Naive thymus-derived CD4-positive, alpha-beta T cell (primary cell): ENCODE measurements around the gene CBX7. TPM values are rescaled to one million over a fixed set of nuclear protein-coding genes. Genes with fewer than 3 reads are reported as not detected.

Experiments
- ATAC-seq: fragments of 150-1000 bp; cut with Tn5 transposase; 2 replicates; pipeline ENCODE4 v1.10.0; 2021; ENCODE audit warnings: mild to moderate bottlenecking, moderate library complexity
- CTCF ChIA-PET: fragments of 350-600 bp; sonication (Branson Sonifier 250); formaldehyde crosslinking; loops from one replicate; lab custom pipeline; 2021; ENCODE audit warnings: antibody characterized with exemption; lab: Charles Lee
- POLR2A ChIA-PET: fragments of 350-600 bp; sonication (Branson Sonifier 250); formaldehyde crosslinking; loops from one replicate; lab custom pipeline; 2021; ENCODE audit warnings: antibody characterized with exemption, inconsistent platforms; lab: Charles Lee
- DNase-seq, 9 donors: peaks; one replicate each; pipeline versions ENCODE4 v3.0.0 to v3.0.0-alpha.2; 2020 to 2022; ENCODE audit warnings: mixed read lengths in 1 of 9
- H3K27ac ChIP-seq: one replicate; pipeline ENCODE4 v1.7.0; 2013; ENCODE audit warnings: mild to moderate bottlenecking, low read depth, low read length, moderate library complexity
- H3K27me3 ChIP-seq, 2 donors: one replicate each; pipeline ENCODE4 v1.7.0; 2013; ENCODE audit warnings: low read length in 2 of 2, mild to moderate bottlenecking in 2 of 2, moderate library complexity in 2 of 2; ENCODE audit not compliant: control insufficient read depth in 2 of 2, insufficient read depth in 2 of 2
- H3K36me3 ChIP-seq, 3 experiments: 1 replicate in 2 of 3; 2 replicates in 1 of 3; pipeline ENCODE4 v1.7.0; 2013; ENCODE audit warnings: low read length in 3 of 3, mild to moderate bottlenecking in 3 of 3, moderate library complexity in 1 of 3; ENCODE audit not compliant: insufficient read depth in 3 of 3, control insufficient read depth in 2 of 3
- H3K4me1 ChIP-seq, 2 donors: one replicate each; pipeline ENCODE4 v1.7.0; 2013; ENCODE audit warnings: low read length in 2 of 2, mild to moderate bottlenecking in 2 of 2, moderate library complexity in 1 of 2; ENCODE audit not compliant: control insufficient read depth in 2 of 2, insufficient read depth in 2 of 2
- H3K4me3 ChIP-seq: 2 replicates; pipeline ENCODE4 v1.7.0; 2013; ENCODE audit warnings: mild to moderate bottlenecking, low read length
- H3K9me3 ChIP-seq, 3 experiments: 1 replicate in 2 of 3; 2 replicates in 1 of 3; pipeline ENCODE4 v1.7.0; 2013; ENCODE audit warnings: low read length in 3 of 3; ENCODE audit not compliant: control insufficient read depth in 2 of 3
- H3K27ac Mint-ChIP-seq, 9 donors: one replicate each; pipeline ENCODE4 v1.8.0; 2020 to 2022; ENCODE audit warnings: mixed read lengths in 9 of 9, mild to moderate bottlenecking in 8 of 9, moderate library complexity in 5 of 9, inconsistent platforms in 2 of 9
- H3K27me3 Mint-ChIP-seq, 5 donors: one replicate each; pipeline ENCODE4 v1.8.0; 2021 to 2022; ENCODE audit warnings: mixed read lengths in 5 of 5, mild to moderate bottlenecking in 1 of 5
- H3K36me3 Mint-ChIP-seq, 5 donors: one replicate each; pipeline ENCODE4 v1.8.0; 2020 to 2022; ENCODE audit warnings: mixed read lengths in 5 of 5, mild to moderate bottlenecking in 3 of 5, inconsistent platforms in 1 of 5
- H3K4me1 Mint-ChIP-seq, 7 donors: one replicate each; pipeline ENCODE4 v1.8.0; 2020 to 2022; ENCODE audit warnings: mixed read lengths in 7 of 7, mild to moderate bottlenecking in 3 of 7, inconsistent platforms in 1 of 7
- H3K4me3 Mint-ChIP-seq, 10 donors: one replicate each; pipeline ENCODE4 v1.8.0; 2020 to 2022; ENCODE audit warnings: mild to moderate bottlenecking in 10 of 10, mixed read lengths in 10 of 10, moderate library complexity in 6 of 10, inconsistent platforms in 2 of 10
- H3K9me3 Mint-ChIP-seq, 11 donors: one replicate each; pipeline ENCODE4 v1.8.0; 2020 to 2022; ENCODE audit warnings: mixed read lengths in 11 of 11, mild to moderate bottlenecking in 4 of 11, inconsistent platforms in 1 of 11, moderate library complexity in 1 of 11
- intact Hi-C, 2 donors: fragments of 100-400 bp; cut with micrococcal nuclease; formaldehyde crosslinking; loops; one replicate each; pipeline ENCODE4 v1.15.1; 2023
- polyA plus RNA-seq, 2 donors: library from polyadenylated mRNA; unstranded; fragments of 300-500 nt; fragmentation: Illumina TruSeq; gene quantifications; one replicate each; pipeline ENCODE4 v1.2.3, GENCODE V29; 2021
- total RNA-seq, 6 experiments: library from RNA in 5 of 6; stranded (reverse) in 5 of 6; gene quantifications; 1 replicate in 5 of 6; 2 replicates in 1 of 6; pipeline ENCODE4 v1.2.3 and lab custom pipeline; 2021 to 2026

The CBX7 gene
- total and polyA plus RNA-seq, 7 experiments from 2014 or later: 14.2 to 164 (median 74.9) TPM

GRCh38 chr22:39153220-39153717 lies 789 bp upstream of the CBX7 start:
- Mint-ChIP-seq H3K27ac (peak overlapping the region; percentile 81 to 96 (median 88)), H3K27me3 (peaks cover 0 to 46% (median 0%) of the 10 kb centered on the region in 5 donors), H3K4me1 (peaks cover 7 to 37% (median 32%) of the 10 kb centered on the region in 7 donors), H3K36me3 (peaks cover 0 to 9% (median 0%) of the 10 kb centered on the region in 5 donors), H3K9me3 (peaks cover 0 to 5% (median 0%) of the 10 kb centered on the region in 11 donors), H3K4me3 (peak overlapping the region; percentile 82 to 99 (median 92))
- intact Hi-C loops: loop anchor here (2.0 to 10.0 kb wide), 5 partner anchors 379 to 889 kb away; partner anchors contain the start of genes JOSD1 (in 2 of the 2), GTPBP1 (in 1 of the 2) and RPS19BP1 (in 1 of the 2)
- Histone ChIP-seq H3K9me3 (no peaks in the 10 kb centered on the region), H3K27ac (peak overlapping the region; percentile 86), H3K4me3 (peak overlapping the region; percentile 95), H3K36me3 (peaks cover 0 to 24% (median 0%) of the 10 kb centered on the region in 3 experiments), H3K4me1 (peaks cover 30 to 45% of the 10 kb centered on the region in 2 donors), H3K27me3 (no peaks in the 10 kb centered on the region)
- ATAC-seq (no peak), DNase-seq (no peak)
- CTCF ChIA-PET: interaction anchor here (0.6 to 1.4 kb wide), 2 partner anchors 18 to 158 kb away, joined by 3 read pairs; no protein-coding TSS in a partner anchor
- POLR2A ChIA-PET: interaction anchor here (0.6 to 3.8 kb wide), 14 partner anchors 10 to 283 kb away, joined by 3 to 18 read pairs (median 3); partner anchors contain the start of gene PDGFB

GRCh38 chr22:39152024-39152510 lies 413 bp downstream of the CBX7 start:
- DNase-seq (no peak), ATAC-seq (no peak)
- H3K4me3 Mint-ChIP-seq: peak overlapping the region; percentile 42 to 99 (median 80)
- Histone ChIP-seq H3K9me3 (no peaks in the 10 kb centered on the region), H3K27me3 (no peaks in the 10 kb centered on the region), H3K4me1 (peaks cover 37 to 49% of the 10 kb centered on the region in 2 donors), H3K27ac (peak overlapping the region; percentile 89), H3K36me3 (peaks cover 0 to 27% (median 0%) of the 10 kb centered on the region in 3 experiments), H3K4me3 (peak overlapping the region; percentile 72)
- no peaks in the 10 kb centered on the region for H3K9me3 Mint-ChIP-seq
- ChIA-PET POLR2A (interaction anchor here (0.6 to 3.8 kb wide), 12 partner anchors 9 to 1177 kb away, joined by 3 to 18 read pairs (median 6); partner anchors contain the start of genes ATF4 and PDGFB), CTCF (interaction anchor here (0.6 to 1.0 kb wide), 2 partner anchors 167 to 280 kb away, joined by 3 to 4 read pairs; partner anchors contain the start of genes CBX6 and RPL3)
- H3K27ac Mint-ChIP-seq: peak overlapping the region in 8 of 9 donors; percentile 12 to 94 (median 82)
- peaks cover 0 to 36% (median 0%) of the 10 kb centered on the region in 5 donors for H3K27me3 Mint-ChIP-seq
- peaks cover 7 to 45% (median 35%) of the 10 kb centered on the region in 7 donors for H3K4me1 Mint-ChIP-seq
- peaks cover 0 to 9% (median 0%) of the 10 kb centered on the region in 5 donors for H3K36me3 Mint-ChIP-seq
- intact Hi-C loops: loop anchor here (1.0 to 10.0 kb wide), 11 partner anchors 8 to 892 kb away; partner anchors contain the start of genes CBX6 (in 2 of the 2), JOSD1 (in 2 of the 2), RPL3 (in 2 of the 2) and GTPBP1 (in 1 of the 2)

DNA sequence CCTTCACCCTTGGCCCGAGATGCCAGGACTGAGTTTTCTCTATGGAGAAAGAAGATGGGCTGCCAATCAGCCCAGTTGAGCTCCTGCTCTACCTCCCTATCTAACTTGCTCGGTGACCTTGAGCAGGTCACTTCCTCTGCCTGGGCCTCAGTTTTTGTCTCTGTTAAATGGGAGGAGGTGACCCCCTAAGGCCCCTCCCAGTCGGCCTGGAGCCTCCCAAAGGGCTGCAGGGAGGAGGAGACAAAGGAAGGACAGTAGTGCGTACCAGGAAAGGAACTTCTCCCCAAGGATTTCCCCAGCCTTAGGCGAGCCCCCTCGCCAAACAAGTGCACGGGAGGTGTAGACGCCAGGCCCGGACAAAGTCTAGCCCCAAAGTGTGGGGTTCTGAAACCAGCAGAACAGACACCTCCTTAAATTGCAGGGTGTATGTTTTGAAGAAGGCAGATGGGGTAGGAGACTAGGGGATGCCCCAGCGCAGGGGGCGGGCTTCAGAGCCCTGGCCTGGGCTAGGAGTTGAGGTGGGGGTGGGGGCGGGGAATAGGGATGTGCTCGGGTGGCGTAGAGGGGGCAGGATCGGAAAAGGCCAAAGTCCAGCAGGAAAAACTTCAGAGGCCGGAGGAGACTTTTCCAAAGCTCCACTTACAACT lies 1.0 kb downstream of the CBX7 start:
- peaks cover 11 to 51% (median 39%) of the 10 kb centered on the region in 7 donors for H3K4me1 Mint-ChIP-seq
- DNase-seq (no peak), ATAC-seq (no peak)
- H3K36me3 ChIP-seq: peaks cover 0 to 27% (median 0%) of the 10 kb centered on the region in 3 experiments
- H3K4me1 ChIP-seq: peaks cover 41 to 52% of the 10 kb centered on the region in 2 donors
- ChIA-PET POLR2A (interaction anchor here (0.6 to 3.8 kb wide), 13 partner anchors 9 to 1178 kb away, joined by 3 to 18 read pairs (median 6); partner anchors contain the start of genes ATF4 and PDGFB), CTCF (interaction anchor here (0.6 to 1.9 kb wide), 3 partner anchors 159 to 279 kb away, joined by 3 to 5 read pairs (median 4); partner anchors contain the start of genes CBX6 and RPL3)
- peaks cover 0 to 32% (median 0%) of the 10 kb centered on the region in 5 donors for H3K27me3 Mint-ChIP-seq
- H3K4me3 ChIP-seq: peak overlapping the region; percentile 72
- peak overlapping the region; percentile 73 to 99 (median 84) for H3K4me3 Mint-ChIP-seq
- no peaks in the 10 kb centered on the region for H3K9me3 ChIP-seq
- intact Hi-C loops: loop anchor here (5.0 to 10.0 kb wide), 4 partner anchors 381 to 891 kb away; partner anchors contain the start of genes GTPBP1 (in 1 of the 2), JOSD1 (in 1 of the 2) and RPS19BP1 (in 1 of the 2)
- H3K27ac ChIP-seq: peak overlapping the region; percentile 89
- H3K27ac Mint-ChIP-seq: peak overlapping the region; percentile 27 to 94 (median 87)
- H3K36me3 Mint-ChIP-seq: peaks cover 0 to 9% (median 0%) of the 10 kb centered on the region in 5 donors
- H3K9me3 Mint-ChIP-seq: no peaks in the 10 kb centered on the region
- no peaks in the 10 kb centered on the region for H3K27me3 ChIP-seq

DNA sequence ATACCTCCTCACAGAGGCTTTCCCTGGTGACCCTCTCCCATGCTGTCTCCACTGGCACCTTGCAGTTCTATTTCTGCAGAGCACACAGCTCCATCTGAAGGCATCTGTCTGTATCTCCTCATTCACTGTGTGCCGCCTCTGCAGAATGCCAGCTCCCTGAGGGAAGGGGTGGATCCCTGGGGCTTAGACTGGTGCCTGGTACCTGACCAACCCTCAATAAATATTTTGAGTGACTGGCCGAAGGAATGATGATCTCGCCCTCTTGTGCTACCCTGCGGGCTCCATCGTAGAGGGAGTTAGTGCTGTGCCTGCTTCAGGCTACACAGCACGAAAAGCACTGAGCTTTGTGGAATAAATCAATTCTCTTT lies 1.6 kb downstream of the CBX7 start:
- peak overlapping the region; percentile 27 to 94 (median 87) for H3K27ac Mint-ChIP-seq
- POLR2A ChIA-PET: interaction anchor here (0.6 to 2.8 kb wide), 8 partner anchors 8 to 277 kb away, joined by 3 to 18 read pairs (median 6); partner anchors contain the start of gene PDGFB
- H3K4me3 ChIP-seq: peak overlapping the region; percentile 72
- CTCF ChIA-PET: interaction anchor here (0.6 to 1.9 kb wide), 2 partner anchors 21 to 159 kb away, joined by 3 to 5 read pairs; no protein-coding TSS in a partner anchor
- H3K27ac ChIP-seq: peak overlapping the region; percentile 89
- peaks cover 0 to 27% (median 0%) of the 10 kb centered on the region in 3 experiments for H3K36me3 ChIP-seq
- H3K27me3 Mint-ChIP-seq: peaks cover 0 to 27% (median 0%) of the 10 kb centered on the region in 5 donors
- DNase-seq: no peak
- no peak for ATAC-seq
- H3K27me3 ChIP-seq: no peaks in the 10 kb centered on the region
- H3K4me3 Mint-ChIP-seq: peak overlapping the region; percentile 73 to 99 (median 84)
- H3K4me1 Mint-ChIP-seq: peaks cover 17 to 57% (median 45%) of the 10 kb centered on the region in 7 donors
- no peaks in the 10 kb centered on the region for H3K9me3 Mint-ChIP-seq
- H3K9me3 ChIP-seq: no peaks in the 10 kb centered on the region
- peaks cover 48 to 58% of the 10 kb centered on the region in 2 donors for H3K4me1 ChIP-seq
- intact Hi-C loops: loop anchor here (5.0 to 10.0 kb wide), 4 partner anchors 381 to 891 kb away; partner anchors contain the start of genes GTPBP1 (in 1 of the 2), JOSD1 (in 1 of the 2) and RPS19BP1 (in 1 of the 2)
- peaks cover 0 to 9% (median 0%) of the 10 kb centered on the region in 5 donors for H3K36me3 Mint-ChIP-seq

GRCh38 chr22:39149915-39150847 lies 2.3 kb downstream of the CBX7 start:
- H3K9me3 Mint-ChIP-seq: no peaks in the 10 kb centered on the region
- intact Hi-C loops: loop anchor here (5.0 to 10.0 kb wide), 4 partner anchors 382 to 892 kb away; partner anchors contain the start of genes GTPBP1 (in 1 of the 2), JOSD1 (in 1 of the 2) and RPS19BP1 (in 1 of the 2)
- no peak for DNase-seq
- no peak for ATAC-seq
- CTCF ChIA-PET: interaction anchor here (0.6 to 2.4 kb wide), 6 partner anchors 15 to 194 kb away, joined by 3 to 25 read pairs (median 4); partner anchors contain the start of gene RPL3
- H3K27ac ChIP-seq: peak overlapping the region; percentile 97
- H3K27ac Mint-ChIP-seq: peak overlapping the region; percentile 21 to 94 (median 87)
- no peaks in the 10 kb centered on the region for H3K9me3 ChIP-seq
- H3K4me3 ChIP-seq: peak overlapping the region; percentile 72
- H3K4me1 Mint-ChIP-seq: peaks cover 17 to 57% (median 45%) of the 10 kb centered on the region in 7 donors
- H3K27me3 ChIP-seq: no peaks in the 10 kb centered on the region
- H3K27me3 Mint-ChIP-seq: peaks cover 0 to 22% (median 0%) of the 10 kb centered on the region in 5 donors
- peaks cover 0 to 7% (median 0%) of the 10 kb centered on the region in 5 donors for H3K36me3 Mint-ChIP-seq
- peaks cover 48 to 58% of the 10 kb centered on the region in 2 donors for H3K4me1 ChIP-seq
- H3K4me3 Mint-ChIP-seq: peak overlapping the region; percentile 37 to 99 (median 84)
- H3K36me3 ChIP-seq: peaks cover 0 to 29% (median 0%) of the 10 kb centered on the region in 3 experiments
- POLR2A ChIA-PET: interaction anchor here (0.6 to 2.4 kb wide), 8 partner anchors 7 to 277 kb away, joined by 3 to 9 read pairs (median 5); partner anchors contain the start of gene PDGFB
